HCT116 (cell line): ENCODE data around the gene PFKP. TPM values are rescaled to one million over a fixed set of nuclear protein-coding genes. Genes with fewer than 3 reads are reported as not detected.

Source experiments
- ATAC-seq: fragments of 200-7000 bp; cut with Tn5 transposase; 2 replicates; pipeline ENCODE4 v1.9.1; 2020; ENCODE audit warnings: mild to moderate bottlenecking, moderate library complexity
- BruUV-seq: library from RNA; stranded (reverse); fragments of 400-500 nt; replicated peaks from 2 replicates; lab custom pipeline; 2021; lab: Mats Ljungman, UMichigan
- CTCF ChIA-PET: fragments of 300-600 bp; sonication (Branson Sonifier 250); formaldehyde crosslinking; loops from one replicate; lab custom pipeline; 2021; ENCODE audit warnings: antibody characterized with exemption; lab: Charles Lee
- POLR2A ChIA-PET: fragments of 300-600, 350-600 bp; sonication (Branson Sonifier 250); formaldehyde crosslinking; loops from one replicate; lab custom pipeline; 2021; ENCODE audit warnings: antibody characterized with exemption; lab: Charles Lee
- RAD21 ChIA-PET, 2 experiments: fragments of 300-600 bp; sonication (Branson Sonifier 250); formaldehyde crosslinking; loops; one replicate each; lab custom pipeline; 2023; ENCODE audit warnings: low total read pairs in 2 of 2; ENCODE audit not compliant: uncharacterized antibody in 2 of 2, unreplicated experiment in 2 of 2, low non-redundant PET in 1 of 2; lab: Charles Lee
- DNase-seq: peaks from one replicate; pipeline ENCODE4 v3.0.0-alpha.2; 2010; ENCODE audit warnings: low read depth, low spot score
- H2AFZ ChIP-seq: fragments of 200-600 bp; shearing (Covaris generic), sonication (generic); 2 replicates; pipeline ENCODE4 v1.6.1; 2017; ENCODE audit warnings: low read depth, mixed run types, mixed read lengths, antibody characterized with exemption, low read length; ENCODE audit not compliant: poor library complexity, severe bottlenecking
- H3K27ac ChIP-seq: 2 replicates; pipeline ENCODE4 v1.5.1; 2012; ENCODE audit warnings: low read depth, low read length
- H3K27me3 ChIP-seq: fragments of 200-600 bp; sonication (generic); 2 replicates; pipeline ENCODE4 v1.6.1; 2016; ENCODE audit warnings: mixed run types, low read length, mixed read lengths; ENCODE audit not compliant: insufficient read depth
- H3K36me3 ChIP-seq, 2 experiments: fragments of 200-500 bp in 1 of 2; fragments of 200-600 bp in 1 of 2; sonication (Bioruptor generic) in 1 of 2; sonication (generic) in 1 of 2; 2 replicates each; pipeline versions ENCODE4 v1.5.1 to v1.6.1; 2014 to 2016; ENCODE audit warnings: low read length in 2 of 2, inconsistent platforms in 1 of 2, mixed read lengths in 1 of 2, mixed run types in 1 of 2; ENCODE audit not compliant: insufficient read depth in 2 of 2, control insufficient read depth in 1 of 2
- H3K4me1 ChIP-seq, 2 experiments: fragments of 200-600 bp in 1 of 2; sonication (generic) in 1 of 2; 2 replicates each; pipeline versions ENCODE4 v1.5.1 to v1.6.1; 2012 to 2017; ENCODE audit warnings: low read length in 2 of 2, inconsistent platforms in 1 of 2, mild to moderate bottlenecking in 1 of 2, mixed read lengths in 1 of 2, mixed run types in 1 of 2, moderate library complexity in 1 of 2; ENCODE audit not compliant: insufficient read depth in 2 of 2, control insufficient read depth in 1 of 2
- H3K4me2 ChIP-seq: fragments of 200-600 bp; sonication (generic); 2 replicates; pipeline ENCODE4 v1.6.1; 2017; ENCODE audit warnings: mixed run types, low read length, mixed read lengths
- H3K4me3 ChIP-seq, 2 experiments: fragments of 200-600 bp in 1 of 2; sonication (generic) in 1 of 2; replicated peaks in 1 of 2; 2 replicates each; pipeline ENCODE4 v1.5.1; 2011 to 2016; ENCODE audit warnings: low read length in 2 of 2, control low read depth in 1 of 2, low read depth in 1 of 2, mild to moderate bottlenecking in 1 of 2, mixed read lengths in 1 of 2, mixed run types in 1 of 2
- H3K79me2 ChIP-seq: fragments of 200-600 bp; sonication (generic); 2 replicates; pipeline ENCODE4 v1.6.1; 2017; ENCODE audit warnings: mild to moderate bottlenecking, mixed run types, low read length, moderate library complexity, mixed read lengths; ENCODE audit not compliant: insufficient read depth
- H3K9ac ChIP-seq: fragments of 200-600 bp; sonication (generic); 2 replicates; pipeline ENCODE4 v1.6.1; 2016; ENCODE audit warnings: low read length, mixed read lengths
- H3K9me2 ChIP-seq: fragments of 200-600 bp; sonication (generic), shearing (Covaris generic); 2 replicates; pipeline ENCODE4 v1.6.1; 2017; ENCODE audit warnings: mixed run types, mild to moderate bottlenecking, moderate library complexity; ENCODE audit not compliant: insufficient read depth
- H3K9me3 ChIP-seq, 2 experiments: fragments of 200-500 bp in 1 of 2; fragments of 200-600 bp in 1 of 2; sonication (Bioruptor generic) in 1 of 2; sonication (generic) in 1 of 2; 2 replicates each; pipeline ENCODE4 v1.6.1; 2014 to 2017; ENCODE audit warnings: low read length in 2 of 2, mixed read lengths in 2 of 2, inconsistent platforms in 1 of 2, low read depth in 1 of 2, mild to moderate bottlenecking in 1 of 2, mixed run types in 1 of 2, moderate library complexity in 1 of 2; ENCODE audit not compliant: control insufficient read depth in 1 of 2, insufficient read depth in 1 of 2
- H4K20me1 ChIP-seq: fragments of 200-600 bp; sonication (generic), shearing (Covaris generic); 2 replicates; pipeline ENCODE4 v1.6.1; 2017; ENCODE audit warnings: mixed run types, mild to moderate bottlenecking, moderate library complexity; ENCODE audit not compliant: insufficient read depth
- CBX3 ChIP-seq: IDR thresholded peaks from 2 replicates; pipeline ENCODE4 v1.6.1; 2012; ENCODE audit warnings: low read depth
- CEBPB ChIP-seq: IDR thresholded peaks from 2 replicates; pipeline ENCODE4 v1.6.1; 2012; ENCODE audit warnings: low read depth
- EGR1 ChIP-seq: IDR thresholded peaks from 2 replicates; pipeline ENCODE4 v1.6.1; 2012; ENCODE audit warnings: low read depth
- ELF1 ChIP-seq: IDR thresholded peaks from 2 replicates; pipeline ENCODE4 v1.6.1; 2012; ENCODE audit warnings: low read depth, borderline replicate concordance
- EZH2 ChIP-seq: fragments of 200-600 bp; sonication (generic); IDR thresholded peaks from 2 replicates; pipeline ENCODE4 v1.6.1; 2017; ENCODE audit warnings: antibody characterized with exemption, mixed run types
- EZH2phosphoT487 ChIP-seq: fragments of 200-600 bp; IDR thresholded peaks from 2 replicates; pipeline ENCODE4 v1.6.1; 2018; ENCODE audit warnings: antibody characterized with exemption, borderline replicate concordance
- JUND ChIP-seq: IDR thresholded peaks from 2 replicates; pipeline ENCODE4 v1.6.1; 2012
- POLR2A ChIP-seq: IDR thresholded peaks from 2 replicates; pipeline ENCODE4 v1.7.0; 2011; ENCODE audit warnings: borderline replicate concordance; ENCODE audit not compliant: insufficient read depth, insufficient read length; ENCODE audit errors: extremely low read depth
- POLR2AphosphoS5 ChIP-seq: IDR thresholded peaks from 2 replicates; pipeline ENCODE4 v1.6.1; 2011; ENCODE audit warnings: mild to moderate bottlenecking, low read depth, low read length, moderate library complexity
- RAD21 ChIP-seq: IDR thresholded peaks from 2 replicates; pipeline ENCODE4 v1.6.1; 2012; ENCODE audit warnings: low read depth, mild to moderate bottlenecking
- SRF ChIP-seq: IDR thresholded peaks from 2 replicates; pipeline ENCODE4 v1.6.1; 2012; ENCODE audit warnings: low read depth
- YY1 ChIP-seq: IDR thresholded peaks from 2 replicates; pipeline ENCODE4 v1.6.1; 2011; ENCODE audit warnings: low read length, low read depth, moderate library complexity, mild to moderate bottlenecking; ENCODE audit not compliant: insufficient replicate concordance; ENCODE audit errors: extremely low read depth
- ZFX ChIP-seq: fragments of 450-650 bp; IDR thresholded peaks from 2 replicates; pipeline ENCODE4 v1.6.1; 2017
- intact Hi-C: fragments of 100-400 bp; cut with micrococcal nuclease; formaldehyde crosslinking; loops from 2 replicates; pipeline ENCODE4 v1.10.0; 2022
- total RNA-seq: library from RNA; stranded (reverse); gene quantifications from one replicate; pipeline ENCODE4 v1.2.1, GENCODE V29; 2021; ENCODE audit not compliant: unreplicated experiment
- TF ChIP-seq, protein P1 (sequence below): IDR thresholded peaks from 2 replicates; pipeline ENCODE4 v1.6.1; 2012

The PFKP gene
- total RNA-seq, 1 experiment from 2014 or later, result 237 TPM

DNA sequence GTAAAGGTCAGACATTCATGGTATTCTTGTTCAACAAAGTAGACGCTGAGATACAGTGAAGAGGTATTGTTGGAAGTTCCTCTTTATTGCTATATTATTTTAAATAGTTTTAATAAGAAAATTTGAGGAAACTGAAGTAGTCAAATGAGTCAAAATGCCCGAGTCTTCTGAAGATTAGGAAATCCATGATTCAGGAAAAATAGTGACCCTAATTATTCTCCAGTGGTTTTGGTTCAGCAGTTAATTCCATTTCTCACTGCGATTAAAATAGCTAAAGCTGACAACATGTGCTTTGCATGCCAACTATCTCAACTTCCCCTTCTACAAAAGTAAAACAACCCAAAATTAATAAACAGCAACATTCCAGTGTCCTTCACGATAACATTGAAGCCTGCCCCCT, 32.7 kb upstream of the PFKP start:
- Histone ChIP-seq H3K9me3 (no peaks in the 10 kb centered on the region), H3K9ac (no peak overlapping the region), H3K4me2 (no peak overlapping the region), H2AFZ (no peak overlapping the region), H3K27ac (no peak overlapping the region), H3K36me3 (no peaks in the 10 kb centered on the region), H3K4me3 (no peak overlapping the region), H4K20me1 (no peaks in the 10 kb centered on the region), H3K27me3 (peaks cover 19% of the 10 kb centered on the region; the same call in 1 of the 2 replicates), H3K79me2 (no peaks in the 10 kb centered on the region), H3K9me2 (no peaks in the 10 kb centered on the region), H3K4me1 (no peaks in the 10 kb centered on the region)
- intact Hi-C loops, result no loop called here
- no TSS peak for BruUV-seq
- DNase-seq, result no peak
- CTCF ChIA-PET, result no interaction called here
- ATAC-seq, result no peak
- RAD21 ChIA-PET, result no interaction called here
- TF ChIP-seq POLR2AphosphoS5 (no peak), EGR1 (no peak), CEBPB (no peak), ELF1 (no peak), EZH2 (no peak), YY1 (no peak), POLR2A (no peak), JUND (no peak)
- TF ChIP-seq, protein P1, sequence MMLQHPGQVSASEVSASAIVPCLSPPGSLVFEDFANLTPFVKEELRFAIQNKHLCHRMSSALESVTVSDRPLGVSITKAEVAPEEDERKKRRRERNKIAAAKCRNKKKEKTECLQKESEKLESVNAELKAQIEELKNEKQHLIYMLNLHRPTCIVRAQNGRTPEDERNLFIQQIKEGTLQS, result no peak
- POLR2A ChIA-PET, result no interaction called here

GRCh38 chr10:3036155-3037021, 31.0 kb upstream of the PFKP start:
- ATAC-seq (no peak), DNase-seq (no peak)
- TF ChIP-seq EZH2phosphoT487, result no peak
- no peak for TF ChIP-seq CBX3
- TF ChIP-seq YY1, result no peak
- TF ChIP-seq EZH2, result no peak
- no peak for TF ChIP-seq RAD21
- no peak for TF ChIP-seq SRF
- TF ChIP-seq EGR1, result no peak
- TF ChIP-seq ZFX, result no peak
- TF ChIP-seq JUND, result no peak
- TF ChIP-seq, protein P1, result no peak
- H3K4me2 ChIP-seq, result no peak overlapping the region
- no peak overlapping the region for H3K9ac ChIP-seq
- CTCF ChIA-PET, result no interaction called here
- H3K4me1 ChIP-seq, result no peaks in the 10 kb centered on the region
- no TSS peak for BruUV-seq
- H3K9me2 ChIP-seq, result no peaks in the 10 kb centered on the region
- no peaks in the 10 kb centered on the region for H4K20me1 ChIP-seq
- intact Hi-C loops, result no loop called here
- H3K9me3 ChIP-seq, result no peaks in the 10 kb centered on the region
- peaks cover 12% of the 10 kb centered on the region; the same call in 1 of the 2 replicates for H3K27me3 ChIP-seq
- POLR2A ChIA-PET, result no interaction called here
- no peak overlapping the region for H3K4me3 ChIP-seq
- H3K36me3 ChIP-seq, result no peaks in the 10 kb centered on the region
- no peaks in the 10 kb centered on the region for H3K79me2 ChIP-seq
- RAD21 ChIA-PET, result no interaction called here
- no peak overlapping the region for H3K27ac ChIP-seq
- H2AFZ ChIP-seq, result no peak overlapping the region
